HG03064 (cell line): ENCODE data around the gene CCDC57.
A peak's percentile ranks its signal among the peaks of the same experiment; 100 is the strongest.

Experiments used
- ATAC-seq: cut with Tn5 transposase; IDR thresholded peaks from one replicate; pipeline ENCODE4 v1.9.1; 2021; ENCODE audit warnings: low read depth; ENCODE audit not compliant: unreplicated experiment

The CCDC57 gene

DNA sequence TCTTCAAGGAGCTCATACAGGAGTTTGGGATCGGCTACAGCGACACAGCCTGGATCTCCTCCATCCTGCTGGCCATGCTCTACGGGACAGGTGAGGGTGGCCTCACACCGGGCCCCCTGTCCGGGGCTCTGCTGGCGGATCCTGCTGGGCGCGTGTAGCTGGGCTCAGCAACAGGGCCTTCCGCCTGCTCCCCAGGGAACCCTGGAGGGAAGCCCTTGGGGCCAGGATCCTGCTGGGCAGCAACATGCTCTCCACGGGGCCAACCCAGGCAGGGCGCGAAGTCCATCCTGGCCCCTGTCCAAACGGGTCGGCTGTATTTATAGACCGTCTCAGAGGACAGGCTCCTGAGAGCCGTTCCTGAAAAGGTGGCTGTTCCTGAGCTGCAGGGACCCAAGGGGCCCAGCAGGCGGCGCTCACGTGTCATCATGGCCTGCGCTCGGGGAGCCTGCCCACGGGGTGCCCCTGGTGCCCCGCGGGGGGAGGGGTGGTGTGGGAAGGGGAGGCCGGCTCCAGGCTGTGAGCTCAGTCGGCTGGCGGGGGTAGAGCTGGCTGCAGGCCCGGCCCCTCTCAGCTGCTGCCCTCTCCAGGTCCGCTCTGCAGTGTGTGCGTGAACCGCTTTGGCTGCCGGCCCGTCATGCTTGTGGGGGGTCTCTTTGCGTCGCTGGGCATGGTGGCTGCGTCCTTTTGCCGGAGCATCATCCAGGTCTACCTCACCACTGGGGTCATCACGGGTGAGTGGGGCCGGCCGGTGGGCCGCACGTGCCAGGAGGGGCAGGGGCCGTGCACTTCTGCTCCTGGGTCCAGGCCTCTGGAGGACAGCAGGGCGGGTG is 23.7 kb upstream of the CCDC57 start:
- no peak for ATAC-seq

DNA sequence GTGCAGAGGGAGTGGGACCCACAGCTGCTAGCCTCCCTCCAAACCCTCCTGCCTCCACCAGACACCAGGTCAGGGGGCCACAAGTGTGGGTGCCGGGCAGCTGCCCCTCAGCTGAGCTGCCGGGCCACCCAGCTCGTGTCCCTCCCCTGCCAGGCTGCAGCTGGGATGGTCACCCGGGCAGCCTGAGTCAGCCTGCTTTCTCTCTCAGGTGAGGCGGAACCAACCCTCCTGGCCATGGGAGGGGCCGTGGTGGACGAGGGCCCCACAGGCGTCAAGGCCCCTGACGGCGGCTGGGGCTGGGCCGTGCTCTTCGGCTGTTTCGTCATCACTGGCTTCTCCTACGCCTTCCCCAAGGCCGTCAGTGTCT is 23.1 kb upstream of the CCDC57 start:
- no peak for ATAC-seq

- no peak for ATAC-seq
These were observed 22.6 kb upstream of the CCDC57 start for GRCh38 chr17:82235056-82235774.

DNA sequence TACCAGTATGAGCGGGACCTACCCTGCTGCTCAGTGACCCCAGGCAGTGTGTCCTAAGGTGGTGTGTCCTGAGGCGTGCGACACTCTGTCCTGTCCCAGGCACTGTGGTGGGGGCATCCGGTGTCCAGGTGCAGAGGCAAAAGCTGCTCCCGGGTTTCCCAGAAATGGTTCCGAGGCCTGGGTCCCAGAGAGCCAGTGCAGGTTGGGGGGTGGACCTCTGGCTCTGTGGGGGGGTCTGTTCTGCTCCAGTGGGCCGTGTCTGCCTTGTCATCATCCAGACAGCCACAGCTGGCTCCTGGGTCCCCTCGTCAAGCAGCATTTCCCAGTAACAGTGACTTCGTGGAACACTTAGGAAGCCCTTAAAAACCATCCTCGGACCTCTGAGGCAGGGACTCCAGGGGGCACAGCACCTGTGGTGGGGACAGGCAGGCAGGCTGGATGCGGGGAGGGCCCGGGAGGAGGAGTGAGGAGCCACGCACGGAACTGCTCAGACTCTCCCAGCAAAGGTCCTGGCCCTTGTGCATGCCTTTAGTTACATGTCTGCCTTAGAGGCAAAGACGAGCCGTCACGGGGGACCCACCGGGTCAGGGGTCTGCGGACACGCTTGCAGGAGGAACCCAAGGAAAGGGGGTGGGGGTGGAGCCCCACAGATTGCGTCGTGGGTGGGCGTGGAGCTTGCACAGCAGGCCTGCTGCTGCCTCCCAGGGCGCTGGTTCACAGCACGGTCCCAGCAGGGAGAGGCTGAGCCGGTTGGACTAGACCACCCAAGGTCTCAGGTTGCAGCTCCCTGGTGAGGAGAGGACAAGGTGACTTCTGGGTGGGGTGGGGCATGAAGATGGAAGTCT is 21.8 kb upstream of the CCDC57 start:
- no peak for ATAC-seq

- ATAC-seq, result no peak
These were observed 20.5 kb upstream of the CCDC57 start for GRCh38 chr17:82232876-82233785.

- no peak for ATAC-seq
These were observed 19.7 kb upstream of the CCDC57 start for GRCh38 chr17:82232322-82232820.

DNA sequence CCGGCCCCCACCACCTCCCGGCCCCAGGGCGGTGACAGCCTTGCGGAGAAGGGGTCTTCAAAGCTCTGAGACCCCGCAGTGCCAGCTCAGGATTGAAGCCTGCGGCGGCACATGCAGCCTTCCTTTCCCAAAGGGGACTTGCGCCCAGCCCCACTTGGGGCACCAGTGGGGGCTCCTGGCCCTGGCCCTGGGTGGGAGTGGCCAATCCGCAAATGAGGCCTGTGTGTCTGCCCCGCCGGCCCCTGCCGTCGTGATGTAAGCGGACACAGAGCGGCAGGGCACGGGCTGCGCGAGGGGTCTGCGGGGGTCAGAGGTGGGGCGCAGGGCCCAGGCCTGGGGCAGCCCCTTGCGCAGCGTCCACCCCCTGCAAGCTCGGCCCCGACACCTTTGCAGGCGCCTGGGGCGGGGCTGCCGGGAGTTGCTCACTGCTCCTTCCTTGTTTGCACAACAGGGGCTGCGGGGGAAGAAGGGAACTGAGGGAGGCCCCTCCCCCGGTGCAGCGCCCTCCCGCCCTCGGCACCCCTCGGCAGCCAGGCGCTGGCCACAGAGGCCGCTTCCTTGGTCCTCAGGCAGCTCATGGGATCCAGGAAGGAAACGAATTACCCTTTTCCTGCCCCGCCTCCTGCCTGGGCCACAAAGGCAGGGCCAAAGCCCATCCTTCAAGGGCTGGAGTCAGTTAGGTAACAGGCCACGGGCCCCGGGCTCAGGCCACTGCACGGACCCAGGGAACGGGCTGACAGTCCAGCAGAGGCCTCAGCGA is 19.1 kb upstream of the CCDC57 start:
- ATAC-seq, result no peak

DNA sequence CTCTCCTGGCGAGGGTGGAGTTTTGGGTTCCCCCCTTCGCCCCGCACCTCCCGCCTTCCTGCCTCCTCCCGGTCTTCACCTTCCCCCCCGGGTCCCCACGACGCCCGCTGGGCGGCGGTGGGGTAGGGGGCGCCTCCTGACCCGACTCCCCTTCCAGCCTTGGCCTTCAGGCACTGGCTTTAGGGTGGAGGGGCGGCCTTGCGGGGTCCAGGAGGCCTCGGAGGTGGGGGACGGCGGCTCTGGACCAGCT is 18.6 kb upstream of the CCDC57 start:
- ATAC-seq, result no peak

GRCh38 chr17:82230609-82231311 is 18.1 kb upstream of the CCDC57 start:
- ATAC-seq, result peak; percentile 37

DNA sequence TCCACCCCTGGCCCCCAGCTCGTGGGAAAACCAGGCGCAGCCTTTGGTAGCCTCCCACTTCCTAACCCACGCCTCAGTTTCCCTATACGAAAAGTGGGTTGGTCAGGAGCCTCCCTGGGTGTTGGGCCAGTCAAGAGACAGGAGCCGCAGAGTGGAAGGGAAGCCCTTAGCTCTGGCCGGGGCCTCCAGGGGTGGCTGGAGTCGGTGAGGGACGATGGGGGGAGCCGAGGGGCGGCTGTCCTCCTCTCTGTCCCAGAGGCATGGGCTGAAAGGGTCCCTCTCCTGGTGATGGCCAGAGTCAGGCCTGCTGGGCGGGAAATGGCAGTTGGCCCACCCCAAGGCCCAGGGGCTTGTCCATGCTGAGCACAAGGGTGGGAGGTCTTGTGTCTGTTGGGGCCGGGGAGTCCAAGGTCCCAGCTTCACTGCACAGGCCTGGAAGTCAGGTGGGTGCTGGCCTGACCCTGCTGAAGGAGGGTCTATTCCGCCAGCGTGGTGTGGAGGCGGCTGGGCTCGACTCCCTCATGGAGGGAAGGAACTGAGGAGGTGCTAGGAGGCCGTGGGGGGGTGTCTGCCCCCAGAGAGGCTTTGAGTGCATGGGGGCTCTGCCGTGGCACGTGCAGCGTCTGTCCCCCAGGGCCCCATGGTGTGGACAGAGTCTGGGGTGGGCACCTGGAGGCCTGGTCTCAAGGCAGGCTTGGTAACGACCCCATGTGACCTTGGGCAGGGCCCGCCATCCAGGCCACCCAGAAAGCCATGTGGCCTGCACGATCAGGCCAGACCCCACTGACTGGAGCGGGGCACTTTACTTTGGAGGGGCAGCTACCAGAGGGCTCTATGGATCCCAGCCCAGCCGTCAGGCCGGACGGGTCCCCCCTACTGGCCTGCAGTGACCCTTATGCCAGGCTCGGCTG is 17.3 kb upstream of the CCDC57 start:
- ATAC-seq, result no peak

DNA sequence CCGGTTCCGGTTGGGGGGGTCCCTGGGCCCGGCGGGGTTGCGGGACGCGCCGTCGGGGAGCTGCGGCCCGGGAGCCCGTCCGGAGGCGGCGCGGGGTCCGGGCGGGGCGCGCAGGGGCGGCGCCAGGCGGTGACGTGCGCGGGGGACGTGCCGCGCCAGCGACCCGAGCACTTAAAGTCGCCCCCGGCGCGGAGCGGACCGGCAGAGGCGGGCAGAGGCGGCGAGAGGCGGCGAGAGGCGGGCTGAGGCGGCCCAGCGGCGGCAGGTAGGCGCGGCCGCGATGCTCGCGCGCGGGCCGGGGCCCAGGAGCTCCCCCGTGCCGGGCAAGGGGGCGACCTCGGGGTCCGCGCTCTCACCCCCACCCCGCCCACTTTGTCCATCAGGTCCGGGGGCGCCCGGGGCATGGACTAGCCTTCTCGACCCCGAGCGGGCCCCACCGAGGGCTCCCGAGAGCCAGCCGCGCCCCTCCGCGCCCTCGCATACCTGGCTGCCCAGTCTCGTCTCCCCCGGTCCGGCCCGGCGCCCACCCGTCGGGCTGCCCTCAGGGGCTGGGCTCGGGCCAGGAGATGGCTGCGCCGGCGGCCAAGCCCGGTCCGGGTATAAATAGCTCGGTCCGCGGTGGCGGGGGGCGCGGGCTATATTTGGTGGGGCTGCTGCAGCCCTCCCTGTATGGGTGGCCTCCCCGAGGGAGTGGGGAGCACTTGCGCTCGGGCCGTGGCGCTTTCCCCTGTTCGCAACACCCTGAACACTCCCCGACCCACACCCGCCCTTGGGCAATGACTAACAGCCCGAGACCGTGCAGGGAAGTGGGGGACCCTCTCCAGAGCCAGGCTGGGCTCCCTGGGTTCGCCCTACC is 16.4 kb upstream of the CCDC57 start, which contains the start of gene SLC16A3:
Gene SLC16A3, plus strand, starts transcription at position 201 of the 856 bp plus-strand sequence. CDS start 6,967 bp downstream, outside the sequence.
- ATAC-seq, result no peak

GRCh38 chr17:82228278-82228841 is 15.7 kb upstream of the CCDC57 start:
- no peak for ATAC-seq

DNA sequence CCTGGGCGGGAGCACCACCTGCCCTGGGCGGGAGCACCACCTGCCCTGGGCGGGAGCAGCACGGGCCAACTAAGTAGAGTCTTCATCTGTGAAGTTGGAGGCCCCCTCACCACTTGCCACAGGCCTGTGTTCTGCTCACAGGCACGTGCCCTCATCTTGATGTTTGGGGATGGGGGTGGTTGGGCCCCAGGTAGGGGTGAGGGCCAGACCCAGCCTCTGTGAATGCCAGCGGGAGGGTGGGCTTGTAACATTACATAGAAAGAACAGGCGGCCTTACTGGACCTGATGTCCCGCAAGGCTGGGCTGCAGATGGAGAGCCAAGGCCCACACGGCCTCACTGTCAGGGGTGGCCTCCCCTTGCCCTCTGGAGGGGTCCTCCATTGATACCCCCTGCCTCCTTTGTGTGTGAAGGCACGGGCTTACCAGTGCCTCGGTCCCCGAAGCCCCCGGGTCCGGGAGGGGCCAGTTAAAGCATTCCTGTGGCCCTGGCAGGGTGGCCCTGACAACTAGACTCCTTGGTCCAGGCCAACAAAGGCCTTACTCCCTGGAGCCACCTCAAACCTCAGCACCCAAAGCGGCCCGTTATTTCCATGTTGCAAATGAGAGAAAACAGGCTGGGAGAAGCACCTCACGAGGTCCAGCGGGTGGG is 15.1 kb upstream of the CCDC57 start:
- no peak for ATAC-seq

GRCh38 chr17:82226809-82227628 is 14.4 kb upstream of the CCDC57 start:
- no peak for ATAC-seq

GRCh38 chr17:82226146-82226808 is 13.6 kb upstream of the CCDC57 start:
- ATAC-seq, result no peak
